Measurements from ENCODE around the gene MEGF11.

The MEGF11 gene

GRCh38 chr15:65851981-65852380 is 401.6 kb downstream of the MEGF11 start:
- TF ChIP-seq GATA3 (IDR thresholded peaks at IDR 0.05; ENCODE audit: low read depth, low read length) (no peak), GATA2 (IDR thresholded peaks at IDR 0.05; ENCODE audit: low read depth, low read length) (no peak)

GRCh38 chr15:65847989-65848388 is 405.6 kb downstream of the MEGF11 start:
- TF ChIP-seq GATA3 (IDR thresholded peaks at IDR 0.05; ENCODE audit: low read depth, low read length) (no peak), GATA2 (IDR thresholded peaks at IDR 0.05; ENCODE audit: low read depth, low read length) (no peak)

DNA sequence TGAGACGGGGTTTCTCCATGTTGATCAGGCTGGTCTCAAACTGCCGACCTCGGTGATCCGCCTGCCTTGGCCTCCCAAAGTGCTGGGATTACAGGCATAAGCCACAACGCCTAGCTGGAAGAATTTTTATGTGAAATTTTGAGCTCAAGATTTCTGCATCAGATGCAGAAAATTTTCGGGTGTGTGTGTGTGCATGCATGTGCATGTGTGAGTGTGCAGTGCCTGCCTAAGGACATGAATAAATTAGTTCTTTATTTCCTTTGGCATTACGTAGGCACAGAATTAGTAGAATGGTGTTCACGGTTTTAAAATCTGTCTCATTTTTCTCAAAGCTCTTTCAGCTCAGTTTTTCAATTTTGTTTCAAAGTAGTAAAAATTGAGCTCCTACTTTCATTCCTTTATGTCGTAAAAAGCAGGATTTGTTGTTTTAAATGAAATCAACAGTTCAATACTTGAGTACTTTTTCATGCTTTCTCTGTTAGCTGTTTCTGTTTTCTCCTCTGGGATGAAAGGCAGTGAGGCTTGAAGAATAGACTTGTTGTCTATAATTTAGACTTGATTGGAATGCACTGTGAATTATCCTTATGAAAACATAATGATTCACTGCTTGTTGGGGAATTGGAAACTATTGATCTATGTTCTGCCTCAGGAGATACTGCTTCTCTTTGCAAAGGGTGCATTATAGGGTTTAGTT is 407.6 kb downstream of the MEGF11 start:
- no peak for TF ChIP-seq GATA2 (IDR thresholded peaks at IDR 0.05; ENCODE audit: low read depth, low read length)
- TF ChIP-seq GATA3 (IDR thresholded peaks at IDR 0.05; ENCODE audit: low read depth, low read length): no peak
